SJCRH30 (cell line): ENCODE measurements around the gene PKDCC. TPM values are rescaled to one million over a fixed set of nuclear protein-coding genes. Genes with fewer than 3 reads are reported as not detected.

Source experiments
- DNase-seq, 2 experiments: peaks; one replicate each; pipeline ENCODE4 v3.0.0-alpha.2; 2015 to 2020
- H3K27ac ChIP-seq: fragments of 250-450 bp; sonication (Bioruptor Pico); 2 replicates; pipeline ENCODE4 v1.5.1; 2020; ENCODE audit warnings: mild to moderate bottlenecking, moderate library complexity
- H3K27me3 ChIP-seq: fragments of 250-450 bp; sonication (Bioruptor Pico); 2 replicates; pipeline ENCODE4 v1.5.1; 2020; ENCODE audit warnings: mild to moderate bottlenecking, moderate library complexity
- H3K36me3 ChIP-seq: fragments of 250-450 bp; sonication (Bioruptor Pico); 2 replicates; pipeline ENCODE4 v1.5.1; 2020; ENCODE audit warnings: mild to moderate bottlenecking, moderate library complexity
- H3K4me1 ChIP-seq: fragments of 250-450 bp; sonication (Bioruptor Pico); 2 replicates; pipeline ENCODE4 v1.5.1; 2020; ENCODE audit warnings: mild to moderate bottlenecking, moderate library complexity
- H3K4me3 ChIP-seq: fragments of 250-450 bp; sonication (Bioruptor Pico); 2 replicates; pipeline ENCODE4 v1.5.1; 2020; ENCODE audit warnings: mild to moderate bottlenecking, moderate library complexity
- H3K9me3 ChIP-seq: fragments of 250-450 bp; sonication (Bioruptor Pico); replicated peaks from 2 replicates; pipeline ENCODE4 v1.5.1; 2020; ENCODE audit warnings: mild to moderate bottlenecking, moderate library complexity
- total RNA-seq: library from RNA; depleted of rRNA; stranded (reverse); fragments of >200 nt; shearing (Covaris generic); gene quantifications from 2 replicates; pipeline ENCODE4 v1.2.3, GENCODE V29; 2014

The PKDCC gene
- total RNA-seq, 1 experiment from 2014 or later, result 361 TPM

- Histone ChIP-seq H3K4me1 (peaks cover 47% of the 10 kb centered on the region), H3K27ac (peak overlapping the region; percentile 85), H3K9me3 (no peaks in the 10 kb centered on the region), H3K4me3 (peak overlapping the region; percentile 99), H3K36me3 (peaks cover 72% of the 10 kb centered on the region), H3K27me3 (no peaks in the 10 kb centered on the region)
- DNase-seq, result no peak
Observed at GRCh38 chr2:42050703-42051542, 3.1 kb downstream of the PKDCC start.

DNA sequence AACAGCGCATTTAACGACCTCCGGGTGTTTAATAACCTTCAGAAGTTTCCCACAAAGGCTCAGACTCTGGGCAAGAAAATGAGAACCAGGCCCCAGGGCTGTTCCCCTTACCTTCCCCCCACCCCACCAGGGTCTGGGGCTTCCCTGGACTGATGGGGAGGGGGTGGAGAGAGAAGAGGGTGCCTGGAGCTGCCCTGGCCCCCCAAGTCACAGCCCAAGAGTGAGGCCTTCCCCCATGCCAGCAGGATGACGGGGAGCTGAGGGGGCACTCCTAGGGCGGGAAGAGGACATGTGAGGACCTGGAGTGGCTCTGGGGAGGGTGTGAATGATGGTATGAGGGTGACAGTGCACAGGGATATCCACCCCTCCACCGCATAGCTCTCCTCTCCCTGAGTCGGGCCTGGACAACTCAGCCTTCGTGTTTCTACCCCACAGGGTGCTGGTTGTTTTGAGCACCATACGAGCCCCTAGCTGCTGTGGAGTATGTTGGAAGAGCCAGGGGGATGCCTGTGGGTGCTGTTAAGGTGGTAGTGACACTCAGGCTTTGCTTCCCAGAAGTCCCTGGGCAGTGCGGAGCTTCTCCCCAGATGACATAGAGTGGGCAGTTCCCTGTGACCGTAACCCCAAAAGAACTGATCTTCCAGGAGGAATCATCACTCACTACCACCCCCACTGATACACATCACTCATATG is 3.9 kb downstream of the PKDCC start:
- H3K9me3 ChIP-seq, result no peaks in the 10 kb centered on the region
- H3K27me3 ChIP-seq, result no peaks in the 10 kb centered on the region
- peaks cover 80% of the 10 kb centered on the region for H3K36me3 ChIP-seq
- peaks cover 48% of the 10 kb centered on the region for H3K4me1 ChIP-seq
- no peak overlapping the region for H3K27ac ChIP-seq
- peak overlapping the region; percentile 99 for H3K4me3 ChIP-seq
- no peak for DNase-seq

DNA sequence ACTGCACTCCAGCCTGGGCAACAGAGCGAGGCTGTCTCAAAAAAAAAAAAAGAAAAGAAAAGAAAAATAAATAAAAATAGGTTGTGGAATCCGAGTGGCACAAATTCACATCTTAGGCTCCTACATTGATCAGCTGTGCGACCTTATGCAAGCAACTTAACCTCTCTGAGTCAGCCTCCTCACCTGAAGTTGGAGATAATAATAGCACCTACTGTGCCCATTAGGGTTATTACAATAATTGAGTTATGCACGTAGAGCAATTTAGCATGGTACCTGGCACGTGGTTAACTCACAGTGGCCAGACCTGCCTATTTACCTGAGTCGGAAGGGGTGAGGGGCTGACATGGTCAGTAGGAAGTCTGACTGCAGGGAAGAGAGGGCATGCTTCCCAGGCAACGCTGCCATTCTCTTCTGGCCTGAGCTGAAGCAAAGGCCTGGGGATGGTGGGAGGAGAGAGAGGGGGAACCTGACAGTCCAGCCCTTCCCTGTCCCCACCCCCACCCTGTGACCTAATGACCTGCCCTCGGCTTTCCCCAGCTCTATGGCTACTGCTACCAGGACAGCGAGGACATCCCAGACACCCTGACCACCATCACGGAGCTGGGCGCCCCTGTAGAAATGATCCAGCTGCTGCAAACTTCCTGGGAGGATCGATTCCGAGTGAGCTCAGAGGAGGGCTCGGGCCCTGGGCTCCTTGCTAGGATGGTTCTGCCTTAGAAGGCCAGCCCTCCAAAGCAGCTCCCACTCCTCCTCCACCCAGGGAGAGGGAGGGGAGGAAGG is 5.1 kb downstream of the PKDCC start:
- Histone ChIP-seq H3K36me3 (peaks cover 92% of the 10 kb centered on the region), H3K27ac (no peak overlapping the region)

DNA sequence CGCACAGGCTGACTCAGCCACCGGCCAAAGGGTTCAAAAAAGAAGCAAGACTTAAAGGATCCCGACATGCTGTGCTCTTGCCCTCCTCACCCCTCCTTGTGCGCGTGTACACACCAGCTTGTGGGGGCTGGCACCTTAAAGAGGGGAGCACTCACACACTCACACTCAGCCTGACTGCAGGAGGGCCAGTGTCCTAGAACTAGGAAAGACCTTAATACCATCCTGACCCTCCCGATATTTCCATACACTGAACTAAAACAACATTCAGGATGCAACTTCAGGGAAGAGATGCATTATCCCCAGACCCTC is 5.6 kb downstream of the PKDCC start:
- H3K4me1 ChIP-seq, result peaks cover 66% of the 10 kb centered on the region
- H3K27me3 ChIP-seq, result no peaks in the 10 kb centered on the region
- no peak overlapping the region for H3K4me3 ChIP-seq
- no peak overlapping the region for H3K27ac ChIP-seq
- no peaks in the 10 kb centered on the region for H3K9me3 ChIP-seq
- DNase-seq, result no peak
- peaks cover 98% of the 10 kb centered on the region for H3K36me3 ChIP-seq

More for the DNA sequence above, 5.1 kb downstream of the PKDCC start:
- Histone ChIP-seq H3K27me3 (no peaks in the 10 kb centered on the region), H3K4me1 (peaks cover 60% of the 10 kb centered on the region), H3K9me3 (no peaks in the 10 kb centered on the region), H3K4me3 (no peak overlapping the region)
- no peak for DNase-seq

- Histone ChIP-seq H3K9me3 (no peaks in the 10 kb centered on the region), H3K4me1 (peaks cover 72% of the 10 kb centered on the region), H3K27ac (no peak overlapping the region), H3K27me3 (no peaks in the 10 kb centered on the region), H3K36me3 (peaks cover 98% of the 10 kb centered on the region), H3K4me3 (no peak overlapping the region)
- peak in 1 of 2 experiments; percentile 37 for DNase-seq
Observed at GRCh38 chr2:42053791-42054701, 6.2 kb downstream of the PKDCC start.

- Histone ChIP-seq H3K36me3 (peaks cover 98% of the 10 kb centered on the region), H3K4me3 (no peak overlapping the region), H3K4me1 (peaks cover 80% of the 10 kb centered on the region), H3K27me3 (no peaks in the 10 kb centered on the region), H3K9me3 (no peaks in the 10 kb centered on the region), H3K27ac (no peak overlapping the region)
- no peak for DNase-seq
Observed at GRCh38 chr2:42054714-42055430, 7.1 kb downstream of the PKDCC start.

- H3K9me3 ChIP-seq, result no peaks in the 10 kb centered on the region
- no peak overlapping the region for H3K4me3 ChIP-seq
- DNase-seq, result peak in 1 of 2 experiments; percentile 42
- no peak overlapping the region for H3K27ac ChIP-seq
- no peaks in the 10 kb centered on the region for H3K27me3 ChIP-seq
- H3K36me3 ChIP-seq, result peaks cover 91% of the 10 kb centered on the region
- H3K4me1 ChIP-seq, result peaks cover 87% of the 10 kb centered on the region
Observed at GRCh38 chr2:42055573-42056514, 8.0 kb downstream of the PKDCC start.

DNA sequence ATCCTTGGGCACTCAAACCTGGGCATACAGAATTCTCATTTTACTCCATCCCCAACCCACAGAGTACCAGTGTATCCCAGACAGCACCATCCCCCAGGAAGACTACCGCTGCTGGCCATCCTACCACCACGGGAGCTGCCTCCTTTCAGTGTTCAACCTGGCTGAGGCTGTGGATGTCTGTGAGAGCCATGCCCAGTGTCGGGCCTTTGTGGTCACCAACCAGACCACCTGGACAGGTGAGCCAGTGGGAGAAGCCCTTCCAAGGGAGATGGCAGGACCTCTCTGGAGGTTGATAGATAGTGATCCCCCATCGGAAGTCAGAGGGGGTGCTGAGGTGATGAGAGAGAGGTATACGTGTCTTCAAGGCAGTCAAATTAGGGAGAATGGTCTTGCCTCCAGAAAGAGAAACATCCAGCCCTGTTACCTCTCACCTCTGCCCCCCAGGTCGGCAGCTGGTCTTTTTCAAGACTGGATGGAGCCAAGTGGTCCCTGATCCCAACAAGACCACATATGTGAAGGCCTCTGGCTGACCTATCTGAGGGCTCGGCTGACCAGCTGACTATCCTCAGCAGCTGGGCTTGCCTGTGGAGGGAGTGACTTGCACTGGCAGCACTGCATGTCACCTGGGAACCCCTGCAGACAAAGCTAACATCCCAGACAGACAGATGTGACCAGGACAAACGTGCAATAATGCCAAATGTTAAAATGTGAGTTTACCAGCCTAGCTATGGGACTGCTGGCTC is 9.5 kb downstream of the PKDCC start:
- H3K4me1 ChIP-seq, result peaks cover 84% of the 10 kb centered on the region
- H3K9me3 ChIP-seq, result no peaks in the 10 kb centered on the region
- H3K4me3 ChIP-seq, result no peak overlapping the region
- H3K27ac ChIP-seq, result no peak overlapping the region
- no peaks in the 10 kb centered on the region for H3K27me3 ChIP-seq
- DNase-seq, result no peak
- peaks cover 78% of the 10 kb centered on the region for H3K36me3 ChIP-seq

GRCh38 chr2:42057902-42058450 is 10.2 kb downstream of the PKDCC start:
- Histone ChIP-seq H3K36me3 (peaks cover 72% of the 10 kb centered on the region), H3K27ac (no peak overlapping the region), H3K9me3 (no peaks in the 10 kb centered on the region), H3K27me3 (no peaks in the 10 kb centered on the region), H3K4me1 (peaks cover 79% of the 10 kb centered on the region), H3K4me3 (no peak overlapping the region)
- no peak for DNase-seq

GRCh38 chr2:42059261-42059898 is 11.6 kb downstream of the PKDCC start:
- Histone ChIP-seq H3K27me3 (no peaks in the 10 kb centered on the region), H3K4me1 (peaks cover 81% of the 10 kb centered on the region), H3K4me3 (no peak overlapping the region), H3K36me3 (peaks cover 58% of the 10 kb centered on the region), H3K9me3 (no peaks in the 10 kb centered on the region), H3K27ac (peak overlapping the region; percentile 20; the same call in 1 of the 2 replicates)
- DNase-seq, result peak in 1 of 2 experiments; percentile 34

DNA sequence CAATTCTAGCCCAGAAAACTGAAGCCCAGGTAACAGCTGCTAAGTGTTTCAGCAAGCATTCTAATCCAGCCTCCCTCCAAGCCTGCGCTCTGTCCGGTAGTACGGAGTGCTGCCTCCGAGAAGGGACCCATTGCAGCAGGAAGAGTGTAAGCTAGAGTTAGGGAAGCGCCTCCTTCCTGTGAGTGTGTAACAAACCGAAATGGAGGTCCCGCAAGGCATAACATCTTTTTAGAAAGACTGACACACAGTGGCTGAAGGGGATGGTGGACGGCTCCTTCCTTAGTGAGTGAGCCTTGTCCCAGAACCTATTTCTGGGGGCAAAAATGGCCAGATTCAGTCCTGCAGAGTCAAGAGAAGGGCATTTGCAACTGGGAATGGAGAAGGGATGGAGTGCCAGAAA is 12.2 kb downstream of the PKDCC start:
- Histone ChIP-seq H3K27ac (peak overlapping the region; percentile 20; the same call in 1 of the 2 replicates), H3K27me3 (no peaks in the 10 kb centered on the region), H3K4me3 (no peak overlapping the region), H3K4me1 (peaks cover 82% of the 10 kb centered on the region), H3K9me3 (no peaks in the 10 kb centered on the region), H3K36me3 (peaks cover 52% of the 10 kb centered on the region)
- peak; percentile 43 to 69 for DNase-seq
